Smooth muscle cell (in vitro differentiated cells): Measurements from ENCODE around the gene ARHGEF28. TPM values are rescaled to one million over a fixed set of nuclear protein-coding genes. Genes with fewer than 3 reads are reported as not detected.

Experiments
- DNase-seq: peaks from one replicate; lab custom pipeline; 2025; ENCODE audit not compliant: unreplicated experiment; lab: John Stamatoyannopoulos, UW
- H2AFZ ChIP-seq: fragments of 200-600 bp; sonication (generic); 2 replicates; pipeline ENCODE4 v1.6.0; 2016; ENCODE audit warnings: antibody characterized with exemption, low read depth, mild to moderate bottlenecking
- H3F3A ChIP-seq: fragments of 200-600 bp; sonication (generic); 2 replicates; pipeline ENCODE4 v1.6.0; 2017; ENCODE audit warnings: antibody characterized with exemption, low read depth
- H3K27ac ChIP-seq: fragments of 200-600 bp; sonication (generic); 2 replicates; pipeline ENCODE4 v1.5.1; 2016; ENCODE audit warnings: low read depth, mild to moderate bottlenecking
- H3K27me3 ChIP-seq: fragments of 200-600 bp; sonication (generic); 2 replicates; pipeline ENCODE4 v1.6.1; 2016; ENCODE audit warnings: low read depth, mild to moderate bottlenecking
- H3K36me3 ChIP-seq: fragments of 200-600 bp; sonication (generic); 2 replicates; pipeline ENCODE4 v1.5.1; 2016; ENCODE audit warnings: low read depth
- H3K4me1 ChIP-seq: fragments of 200-600 bp; sonication (generic); 2 replicates; pipeline ENCODE4 v1.5.1; 2016; ENCODE audit warnings: low read depth
- H3K4me2 ChIP-seq: fragments of 200-600 bp; sonication (generic); 2 replicates; pipeline ENCODE4 v1.6.0; 2016; ENCODE audit warnings: mild to moderate bottlenecking
- H3K4me3 ChIP-seq: fragments of 200-600 bp; sonication (generic); 2 replicates; pipeline ENCODE4 v1.5.1; 2016; ENCODE audit warnings: mild to moderate bottlenecking
- H3K79me2 ChIP-seq: fragments of 200-600 bp; sonication (generic); 2 replicates; pipeline ENCODE4 v1.6.0; 2016; ENCODE audit warnings: low read depth, mild to moderate bottlenecking
- H3K9ac ChIP-seq: fragments of 200-600 bp; sonication (generic); 2 replicates; pipeline ENCODE4 v1.6.0; 2016; ENCODE audit warnings: low read depth
- H3K9me3 ChIP-seq: fragments of 200-600 bp; sonication (generic); replicated peaks from 2 replicates; pipeline ENCODE4 v1.5.1; 2016; ENCODE audit warnings: low read depth
- H4K20me1 ChIP-seq: fragments of 200-600 bp; sonication (generic); 2 replicates; pipeline ENCODE4 v1.6.0; 2016; ENCODE audit warnings: low read depth
- WGBS: methylation state at CpG from one replicate; pipeline ENCODE4 v1.1.7; 2016; ENCODE audit warnings: low lambda C conversion rate; 5-methylcytosine and 5-hydroxymethylcytosine counted together
- polyA plus RNA-seq: library from polyadenylated mRNA; unstranded; fragments of >200 nt; fragmentation: Nextera tagmentation; extraction: Ambion mirVana; gene quantifications from 2 replicates; pipeline ENCODE4 v1.2.1, GENCODE V29; 2016
- total RNA-seq: library from RNA; depleted of rRNA; stranded (reverse); fragments of >200 nt; gene quantifications from 2 replicates; pipeline ENCODE4 v1.2.3, GENCODE V29; 2014
- TF ChIP-seq, protein P1 (sequence below): fragments of 200-600 bp; sonication (generic); IDR thresholded peaks from 2 replicates; pipeline ENCODE4 v1.5.1; 2017; ENCODE audit warnings: borderline replicate concordance, mild to moderate bottlenecking, antibody characterized with exemption; ENCODE audit not compliant: insufficient read depth, poor library complexity, severe bottlenecking

The ARHGEF28 gene
- total and polyA plus RNA-seq, 2 experiments from 2014 or later: 0.19 to 0.90 TPM

DNA sequence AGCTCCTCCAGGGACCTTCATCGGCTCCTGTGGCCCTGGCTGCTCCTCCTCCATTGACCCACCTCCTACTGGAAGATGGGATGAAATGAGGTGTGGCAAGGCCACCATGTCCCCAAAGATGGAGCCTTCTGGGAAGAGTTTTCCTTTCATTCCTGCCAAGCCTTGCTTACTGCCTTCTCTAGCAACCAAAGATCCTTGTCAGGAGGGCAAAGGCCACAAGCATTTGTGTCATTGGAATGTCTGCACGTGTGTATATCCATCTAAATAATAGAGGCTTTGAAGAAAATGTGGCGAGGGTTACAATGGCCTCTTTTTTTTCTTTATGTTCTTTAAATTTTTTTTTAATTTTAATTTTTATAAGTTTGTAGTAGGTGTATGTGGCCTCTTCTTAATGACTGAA, 313.6 kb downstream of the ARHGEF28 start:
- Histone ChIP-seq H3K27me3 (no peaks in the 10 kb centered on the region), H3K4me1 (peaks cover 4% of the 10 kb centered on the region), H3K36me3 (no peaks in the 10 kb centered on the region), H4K20me1 (no peaks in the 10 kb centered on the region), H3K4me2 (no peak overlapping the region), H3K9ac (no peak overlapping the region), H3F3A (no peaks in the 10 kb centered on the region), H3K79me2 (no peaks in the 10 kb centered on the region), H3K4me3 (no peak overlapping the region), H2AFZ (no peak overlapping the region), H3K9me3 (no peaks in the 10 kb centered on the region), H3K27ac (no peak overlapping the region)
- WGBS: 80% methylated on average over 3 of the region's 3 CpGs
- DNase-seq: no peak
- TF ChIP-seq, protein P1, sequence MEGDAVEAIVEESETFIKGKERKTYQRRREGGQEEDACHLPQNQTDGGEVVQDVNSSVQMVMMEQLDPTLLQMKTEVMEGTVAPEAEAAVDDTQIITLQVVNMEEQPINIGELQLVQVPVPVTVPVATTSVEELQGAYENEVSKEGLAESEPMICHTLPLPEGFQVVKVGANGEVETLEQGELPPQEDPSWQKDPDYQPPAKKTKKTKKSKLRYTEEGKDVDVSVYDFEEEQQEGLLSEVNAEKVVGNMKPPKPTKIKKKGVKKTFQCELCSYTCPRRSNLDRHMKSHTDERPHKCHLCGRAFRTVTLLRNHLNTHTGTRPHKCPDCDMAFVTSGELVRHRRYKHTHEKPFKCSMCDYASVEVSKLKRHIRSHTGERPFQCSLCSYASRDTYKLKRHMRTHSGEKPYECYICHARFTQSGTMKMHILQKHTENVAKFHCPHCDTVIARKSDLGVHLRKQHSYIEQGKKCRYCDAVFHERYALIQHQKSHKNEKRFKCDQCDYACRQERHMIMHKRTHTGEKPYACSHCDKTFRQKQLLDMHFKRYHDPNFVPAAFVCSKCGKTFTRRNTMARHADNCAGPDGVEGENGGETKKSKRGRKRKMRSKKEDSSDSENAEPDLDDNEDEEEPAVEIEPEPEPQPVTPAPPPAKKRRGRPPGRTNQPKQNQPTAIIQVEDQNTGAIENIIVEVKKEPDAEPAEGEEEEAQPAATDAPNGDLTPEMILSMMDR: no peak

DNA sequence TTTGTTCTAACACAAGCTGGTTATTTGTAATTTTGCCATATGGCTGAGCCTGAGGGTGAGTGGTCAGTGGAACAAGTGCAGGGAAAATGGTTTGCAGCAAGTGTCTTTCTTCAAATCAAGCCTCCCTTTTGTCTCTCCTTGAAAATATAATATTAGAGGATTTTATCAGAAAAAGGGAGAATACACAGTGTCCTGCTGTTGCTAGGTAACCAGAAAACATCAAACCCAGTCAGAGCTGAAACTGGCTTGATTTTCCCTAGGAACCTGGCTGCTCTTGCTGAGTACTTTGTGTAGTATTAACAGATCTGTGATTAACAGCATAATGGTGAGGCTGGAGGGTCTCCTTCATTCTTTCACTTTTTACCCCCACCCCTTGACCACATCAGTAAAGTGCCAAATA, 314.0 kb downstream of the ARHGEF28 start:
- H3K4me3 ChIP-seq: no peak overlapping the region
- H3K9me3 ChIP-seq: no peaks in the 10 kb centered on the region
- no peak overlapping the region for H3K9ac ChIP-seq
- TF ChIP-seq, protein P1: no peak
- no peak overlapping the region for H2AFZ ChIP-seq
- no peak overlapping the region for H3K27ac ChIP-seq
- DNase-seq: no peak
- H3K27me3 ChIP-seq: no peaks in the 10 kb centered on the region
- H3K36me3 ChIP-seq: no peaks in the 10 kb centered on the region
- no peaks in the 10 kb centered on the region for H3K79me2 ChIP-seq
- no peaks in the 10 kb centered on the region for H4K20me1 ChIP-seq
- peaks cover 4% of the 10 kb centered on the region for H3K4me1 ChIP-seq
- no peaks in the 10 kb centered on the region for H3F3A ChIP-seq
- H3K4me2 ChIP-seq: no peak overlapping the region

DNA sequence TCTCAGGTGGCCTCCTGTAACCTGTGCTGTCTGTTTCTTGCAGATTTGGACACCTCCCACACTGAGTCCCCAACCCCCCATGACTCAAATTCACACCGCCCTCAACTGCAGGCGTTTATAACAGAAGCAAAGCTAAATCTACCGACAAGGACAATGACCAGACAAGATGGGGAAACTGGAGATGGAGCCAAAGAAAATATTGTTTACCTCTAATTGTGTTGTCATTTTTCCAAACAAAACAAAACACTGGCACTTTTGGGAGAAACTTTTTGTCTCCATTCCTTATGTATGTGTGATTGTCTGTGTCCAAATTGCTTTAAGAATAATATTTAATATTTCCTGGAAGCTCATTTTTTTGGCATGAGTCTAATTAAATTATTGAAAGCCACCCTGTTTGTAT, 314.8 kb downstream of the ARHGEF28 start:
- Histone ChIP-seq H2AFZ (no peak overlapping the region), H3F3A (no peaks in the 10 kb centered on the region), H3K9ac (no peak overlapping the region), H3K36me3 (no peaks in the 10 kb centered on the region), H3K4me3 (no peak overlapping the region), H3K27me3 (no peaks in the 10 kb centered on the region), H3K79me2 (no peaks in the 10 kb centered on the region), H3K4me1 (peaks cover 4% of the 10 kb centered on the region), H3K4me2 (no peak overlapping the region), H3K27ac (no peak overlapping the region), H3K9me3 (no peaks in the 10 kb centered on the region), H4K20me1 (no peaks in the 10 kb centered on the region)
- 93% methylated on average over 3 of the region's 3 CpGs for WGBS
- TF ChIP-seq, protein P1: no peak
- no peak for DNase-seq

DNA sequence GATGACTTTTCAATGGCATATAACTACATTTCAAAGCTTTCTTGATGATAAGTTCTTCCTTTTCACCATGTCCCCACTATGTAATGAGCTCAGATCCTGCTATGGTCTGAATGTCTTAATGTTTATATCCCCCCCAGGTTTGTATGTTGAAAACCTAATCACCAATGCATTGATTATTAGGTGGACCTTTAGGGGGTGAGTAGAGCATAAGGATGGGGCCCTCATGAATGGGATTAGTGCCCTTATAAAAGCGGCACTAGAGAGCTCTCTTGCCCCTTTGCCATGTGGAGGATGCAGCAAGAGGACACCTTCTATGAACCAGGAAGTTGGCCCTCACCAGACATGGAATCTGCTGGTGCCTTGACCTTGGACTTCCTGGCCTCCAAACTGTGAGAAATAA, 316.8 kb downstream of the ARHGEF28 start:
- Histone ChIP-seq H3K36me3 (no peaks in the 10 kb centered on the region), H3K27me3 (no peaks in the 10 kb centered on the region), H3K4me2 (no peak overlapping the region), H3K79me2 (no peaks in the 10 kb centered on the region), H3K9ac (no peak overlapping the region), H4K20me1 (no peaks in the 10 kb centered on the region), H3K27ac (no peak overlapping the region), H3K4me1 (peaks cover 7% of the 10 kb centered on the region), H3K9me3 (no peaks in the 10 kb centered on the region), H2AFZ (no peak overlapping the region), H3K4me3 (no peak overlapping the region), H3F3A (no peaks in the 10 kb centered on the region)
- 91% methylated on average over 1 of the region's 1 CpG for WGBS
- TF ChIP-seq, protein P1: no peak
- no peak for DNase-seq
